ES-I3 (cell line): Measurements from ENCODE around the gene STAT5B.

Experiments used
- H3K36me3 ChIP-seq: 2 replicates; pipeline ENCODE4 v1.6.1; 2013; ENCODE audit warnings: mild to moderate bottlenecking, low read length, control low read depth, moderate library complexity; ENCODE audit not compliant: insufficient read depth
- H3K4me1 ChIP-seq: 2 replicates; pipeline ENCODE4 v1.6.1; 2013; ENCODE audit warnings: mild to moderate bottlenecking, control low read depth, low read length; ENCODE audit not compliant: insufficient read depth
- H3K9ac ChIP-seq: 2 replicates; pipeline ENCODE4 v1.6.1; 2013; ENCODE audit warnings: low read depth, mild to moderate bottlenecking, low read length, moderate library complexity
- H3K9me3 ChIP-seq: 2 replicates; pipeline ENCODE4 v1.6.1; 2013; ENCODE audit warnings: mild to moderate bottlenecking, low read length, moderate library complexity; ENCODE audit not compliant: control insufficient read depth, insufficient read depth

STAT5B gene

GRCh38 chr17:42174126-42174783, 101.9 kb downstream of the STAT5B start:
- Histone ChIP-seq H3K9me3 (no peaks in the 10 kb centered on the region), H3K36me3 (no peaks in the 10 kb centered on the region), H3K9ac (no peak overlapping the region), H3K4me1 (no peaks in the 10 kb centered on the region; the same call in 1 of the 2 replicates)

- H3K9ac ChIP-seq: no peak overlapping the region
- H3K9me3 ChIP-seq: no peaks in the 10 kb centered on the region
- no peaks in the 10 kb centered on the region for H3K36me3 ChIP-seq
- no peaks in the 10 kb centered on the region for H3K4me1 ChIP-seq
These were observed 104.4 kb downstream of the STAT5B start for GRCh38 chr17:42171831-42172230.

- Histone ChIP-seq H3K9me3 (no peaks in the 10 kb centered on the region), H3K9ac (no peak overlapping the region), H3K36me3 (no peaks in the 10 kb centered on the region), H3K4me1 (no peaks in the 10 kb centered on the region)
These were observed 106.8 kb downstream of the STAT5B start for GRCh38 chr17:42169351-42169750.

GRCh38 chr17:42167807-42168206, 108.4 kb downstream of the STAT5B start:
- Histone ChIP-seq H3K9me3 (no peaks in the 10 kb centered on the region), H3K4me1 (no peaks in the 10 kb centered on the region; the same call in 1 of the 2 replicates), H3K9ac (no peak overlapping the region), H3K36me3 (no peaks in the 10 kb centered on the region)

- no peak overlapping the region for H3K9ac ChIP-seq
- H3K9me3 ChIP-seq: no peaks in the 10 kb centered on the region
- H3K36me3 ChIP-seq: no peaks in the 10 kb centered on the region
- H3K4me1 ChIP-seq: no peaks in the 10 kb centered on the region; the same call in 1 of the 2 replicates
These were observed 109.9 kb downstream of the STAT5B start for GRCh38 chr17:42166196-42166763.

DNA sequence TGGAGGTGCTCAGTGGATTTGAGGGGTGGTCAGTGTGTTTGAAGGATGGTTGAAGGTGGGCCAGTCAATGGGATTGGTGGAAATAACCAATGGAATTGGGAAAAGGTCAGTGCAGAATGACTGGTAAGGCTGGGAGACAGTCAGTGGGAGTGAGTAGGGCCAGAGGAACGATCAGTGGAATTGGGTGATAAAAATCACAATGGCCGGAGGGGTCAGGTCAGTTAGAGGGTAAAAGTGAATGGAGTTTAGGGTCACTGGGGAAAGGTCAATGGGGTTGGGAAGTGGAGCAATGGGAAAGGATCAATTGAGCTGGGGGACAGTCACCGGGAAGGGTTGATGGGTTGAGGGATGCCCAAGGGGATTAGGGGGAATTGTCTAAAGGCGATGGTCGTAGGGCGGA, 110.4 kb downstream of the STAT5B start:
- H3K9ac ChIP-seq: no peak overlapping the region
- no peaks in the 10 kb centered on the region for H3K36me3 ChIP-seq
- no peaks in the 10 kb centered on the region; the same call in 1 of the 2 replicates for H3K4me1 ChIP-seq

GRCh38 chr17:42163696-42164407, 112.3 kb downstream of the STAT5B start:
- Histone ChIP-seq H3K4me1 (no peaks in the 10 kb centered on the region; the same call in 1 of the 2 replicates), H3K36me3 (no peaks in the 10 kb centered on the region)

More for the DNA sequence above, 110.4 kb downstream of the STAT5B start:
- no peaks in the 10 kb centered on the region for H3K9me3 ChIP-seq

GRCh38 chr17:42163113-42163512, 113.1 kb downstream of the STAT5B start:
- Histone ChIP-seq H3K4me1 (no peaks in the 10 kb centered on the region; the same call in 1 of the 2 replicates), H3K9ac (no peak overlapping the region), H3K36me3 (no peaks in the 10 kb centered on the region), H3K9me3 (no peaks in the 10 kb centered on the region)

More at GRCh38 chr17:42163696-42164407, 112.3 kb downstream of the STAT5B start:
- Histone ChIP-seq H3K9ac (no peak overlapping the region), H3K9me3 (no peaks in the 10 kb centered on the region)

DNA sequence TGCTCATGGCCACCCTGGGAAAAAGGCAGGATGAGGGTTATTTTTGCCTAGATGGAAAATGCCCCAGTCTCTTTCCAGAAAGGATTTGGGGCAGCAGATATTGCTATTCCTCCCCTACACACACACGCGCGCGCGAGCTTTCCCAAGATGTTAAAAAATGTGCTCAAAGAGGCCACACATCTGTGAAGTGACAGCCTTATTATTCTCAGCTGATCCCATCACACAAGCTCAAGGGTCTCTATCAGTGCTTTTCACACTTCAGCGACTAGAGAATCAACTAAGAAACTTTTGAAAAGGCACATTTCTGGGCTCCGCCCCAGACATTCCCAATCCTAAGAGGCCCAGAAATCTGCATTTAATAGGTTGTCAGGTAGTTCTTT, 115.7 kb downstream of the STAT5B start:
- Histone ChIP-seq H3K9me3 (no peaks in the 10 kb centered on the region), H3K36me3 (no peaks in the 10 kb centered on the region), H3K4me1 (no peaks in the 10 kb centered on the region; the same call in 1 of the 2 replicates), H3K9ac (no peak overlapping the region)

- Histone ChIP-seq H3K36me3 (no peaks in the 10 kb centered on the region), H3K4me1 (no peaks in the 10 kb centered on the region; the same call in 1 of the 2 replicates), H3K9me3 (no peaks in the 10 kb centered on the region), H3K9ac (no peak overlapping the region)
These were observed 116.2 kb downstream of the STAT5B start for GRCh38 chr17:42159796-42160530.

GRCh38 chr17:42155614-42156045, 120.6 kb downstream of the STAT5B start:
- H3K9ac ChIP-seq: peak overlapping the region; percentile 56
- peaks cover 7% of the 10 kb centered on the region; the same call in 1 of the 2 replicates for H3K4me1 ChIP-seq
- no peaks in the 10 kb centered on the region for H3K9me3 ChIP-seq
- H3K36me3 ChIP-seq: no peaks in the 10 kb centered on the region; the same call in 1 of the 2 replicates

DNA sequence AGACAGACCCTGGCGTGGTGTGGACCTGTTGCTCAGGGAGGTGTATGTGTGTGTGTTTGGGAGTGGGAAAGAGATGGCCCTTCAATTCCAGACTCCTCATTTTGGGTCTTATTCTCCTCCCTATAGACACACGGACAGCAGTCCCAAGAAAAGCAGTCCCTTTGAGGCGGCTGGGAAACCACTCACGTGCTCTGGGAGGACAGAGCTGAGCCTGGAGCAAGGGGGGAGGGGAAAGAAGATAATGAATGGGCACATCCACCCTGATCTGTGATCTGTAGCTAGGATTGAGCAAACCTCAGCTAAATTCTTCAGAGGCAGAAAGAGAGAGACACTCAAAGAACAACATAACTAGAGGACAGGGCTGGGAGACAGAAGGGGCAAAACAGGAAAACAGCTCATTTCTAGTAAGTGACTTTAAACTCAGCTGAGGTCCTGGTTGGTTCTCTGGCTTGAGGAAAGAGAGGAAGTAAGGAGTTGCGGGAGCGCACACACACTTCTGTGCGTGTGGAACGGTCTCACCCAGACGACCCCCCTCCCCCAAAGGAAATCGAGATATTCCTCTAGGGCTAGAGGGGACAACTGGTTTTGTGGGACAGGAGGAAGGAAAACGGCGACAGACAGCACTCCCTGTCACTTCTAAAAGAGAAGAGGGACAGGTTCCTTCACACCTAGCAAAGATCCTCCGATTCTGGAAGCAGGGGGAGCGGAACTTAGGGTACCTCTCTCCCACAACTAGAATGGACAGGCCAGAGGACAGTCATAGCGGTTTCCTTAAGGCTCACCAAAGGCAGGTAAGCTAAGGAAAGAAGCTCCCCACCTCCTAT, 122.1 kb downstream of the STAT5B start:
- H3K36me3 ChIP-seq: no peaks in the 10 kb centered on the region; the same call in 1 of the 2 replicates
- no peaks in the 10 kb centered on the region for H3K9me3 ChIP-seq
- H3K4me1 ChIP-seq: peaks cover 7% of the 10 kb centered on the region; the same call in 1 of the 2 replicates
- H3K9ac ChIP-seq: peak overlapping the region; percentile 80
